ENCODE measurements around the gene TRDN. TPM values are rescaled to one million over a fixed set of nuclear protein-coding genes. Genes with fewer than 3 reads are reported as not detected.

The TRDN gene
- total RNA-seq, 2 donors from 2014 or later: 0.14 TPM; not detected in 1

- Histone ChIP-seq H3K36me3 (no peaks in the 10 kb centered on the region), H3K9me3 (no peaks in the 10 kb centered on the region), H3K27ac (no peak overlapping the region), H3K27me3 (replicated peaks; ENCODE audit: insufficient read depth) (no peaks in the 10 kb centered on the region), H3K4me1 (ENCODE audit: control insufficient read depth in 1 of 2, low read depth in 2 of 2) (no peaks in the 10 kb centered on the region), H3K4me3 (no peak overlapping the region)
- DNase-seq (ENCODE audit: low spot score) (no peak), ATAC-seq (ENCODE audit: insufficient number of reproducible peaks, low FRiP score, low read depth) (no peak)
- no peak for TF ChIP-seq CTCF (IDR thresholded peaks at IDR 0.05)
These were observed 284.0 kb downstream of the TRDN start for GRCh38 chr6:123352705-123353104.

- Histone ChIP-seq H3K9me3 (no peaks in the 10 kb centered on the region), H3K36me3 (no peaks in the 10 kb centered on the region), H3K4me3 (no peak overlapping the region), H3K27me3 (replicated peaks; ENCODE audit: insufficient read depth) (no peaks in the 10 kb centered on the region), H3K27ac (no peak overlapping the region), H3K4me1 (ENCODE audit: control insufficient read depth in 1 of 2, low read depth in 2 of 2) (no peaks in the 10 kb centered on the region)
- ATAC-seq (ENCODE audit: insufficient number of reproducible peaks, low FRiP score, low read depth): no peak
- no peak for TF ChIP-seq CTCF (IDR thresholded peaks at IDR 0.05)
- DNase-seq (ENCODE audit: low spot score): no peak
These were observed 284.5 kb downstream of the TRDN start for GRCh38 chr6:123352279-123352678.

GRCh38 chr6:123343836-123344235, 292.9 kb downstream of the TRDN start:
- H3K4me3 ChIP-seq: no peak overlapping the region
- H3K4me1 ChIP-seq (ENCODE audit: control insufficient read depth in 1 of 2, low read depth in 2 of 2): no peaks in the 10 kb centered on the region
- no peak for ATAC-seq (ENCODE audit: insufficient number of reproducible peaks, low FRiP score, low read depth)
- H3K27ac ChIP-seq: no peak overlapping the region
- H3K36me3 ChIP-seq: no peaks in the 10 kb centered on the region
- TF ChIP-seq CTCF (IDR thresholded peaks at IDR 0.05): no peak
- H3K9me3 ChIP-seq: no peaks in the 10 kb centered on the region
- no peaks in the 10 kb centered on the region for H3K27me3 ChIP-seq (replicated peaks; ENCODE audit: insufficient read depth)
- no peak for DNase-seq (ENCODE audit: low spot score)

- Histone ChIP-seq H3K27ac (no peak overlapping the region), H3K36me3 (no peaks in the 10 kb centered on the region), H3K9me3 (no peaks in the 10 kb centered on the region), H3K4me1 (ENCODE audit: control insufficient read depth in 1 of 2, low read depth in 2 of 2) (no peaks in the 10 kb centered on the region), H3K27me3 (replicated peaks; ENCODE audit: insufficient read depth) (no peaks in the 10 kb centered on the region), H3K4me3 (no peak overlapping the region)
- no peak for TF ChIP-seq CTCF (IDR thresholded peaks at IDR 0.05)
- DNase-seq (ENCODE audit: low spot score): no peak
- no peak for ATAC-seq (ENCODE audit: insufficient number of reproducible peaks, low FRiP score, low read depth)
These were observed 298.4 kb downstream of the TRDN start for GRCh38 chr6:123338394-123338793.

GRCh38 chr6:123333000-123333756, 303.6 kb downstream of the TRDN start:
- no peaks in the 10 kb centered on the region for H3K36me3 ChIP-seq
- H3K27ac ChIP-seq: no peak overlapping the region
- TF ChIP-seq CTCF (IDR thresholded peaks at IDR 0.05): no peak
- ATAC-seq (ENCODE audit: insufficient number of reproducible peaks, low FRiP score, low read depth): no peak
- no peaks in the 10 kb centered on the region for H3K4me1 ChIP-seq (ENCODE audit: control insufficient read depth in 1 of 2, low read depth in 2 of 2)
- H3K4me3 ChIP-seq: no peak overlapping the region
- H3K27me3 ChIP-seq (replicated peaks; ENCODE audit: insufficient read depth): no peaks in the 10 kb centered on the region
- H3K9me3 ChIP-seq: no peaks in the 10 kb centered on the region
- no peak for DNase-seq (ENCODE audit: low spot score)
